ENCODE results near the gene DNAL1. TPM values are rescaled to one million over a fixed set of nuclear protein-coding genes. Genes with fewer than 3 reads are reported as not detected.

The DNAL1 gene
- total RNA-seq, 1 donor from 2014 or later = 1.6 TPM

Other genes with a start within 250 kb of the DNAL1 start
- gene NUMB, start 186.4 kb upstream of the DNAL1 start, total RNA-seq = 41.9 TPM
- 5.0 TPM for gene RIOX1, start 154.1 kb upstream of the DNAL1 start, total RNA-seq
- gene ACOT1, start 107.8 kb upstream of the DNAL1 start, total RNA-seq = 31.9 TPM
- 3.2 TPM for gene HEATR4, start 86.0 kb upstream of the DNAL1 start, total RNA-seq
- gene ACOT2, start 75.8 kb upstream of the DNAL1 start, total RNA-seq = 141 TPM
- gene ACOT4, start 53.1 kb upstream of the DNAL1 start, total RNA-seq = 9.9 TPM
- gene ACOT6, start 32.5 kb upstream of the DNAL1 start, total RNA-seq = 1.6 TPM
- gene PNMA1, start 69.4 kb downstream of the DNAL1 start, total RNA-seq = 2.3 TPM
- 10.9 TPM for gene PTGR2, start 206.8 kb downstream of the DNAL1 start, total RNA-seq
- gene ZNF410, start 241.9 kb downstream of the DNAL1 start, total RNA-seq = 17.1 TPM